ENCODE data around the gene PTAFR. TPM values are rescaled to one million over a fixed set of nuclear protein-coding genes. Genes with fewer than 3 reads are reported as not detected.

PTAFR gene
- total RNA-seq, 2 experiments from 2014 or later, result 0.47 to 0.50 TPM

GRCh38 chr1:28110555-28110954 lies 65.9 kb downstream of the PTAFR start:
- Mint-ChIP-seq H3K27ac (no peak overlapping the region), H3K4me1 (ENCODE audit: low read depth) (peaks cover 33% of the 10 kb centered on the region), H3K27me3 (ENCODE audit: low read depth) (peaks cover 6% of the 10 kb centered on the region), H3K36me3 (ENCODE audit: low read depth) (peaks cover 5% of the 10 kb centered on the region), H3K4me3 (no peak overlapping the region), H3K9me3 (ENCODE audit: insufficient read depth) (no peaks in the 10 kb centered on the region)
- ATAC-seq (no peak), DNase-seq (no peak)
- POLR2A ChIA-PET, result no interaction called here
- CTCF ChIA-PET, result interaction anchor here (1.9 to 3.4 kb wide), 3 partner anchors 19 to 98 kb away, joined by 5 to 21 read pairs (median 14); partner anchors contain the start of gene EYA3

DNA sequence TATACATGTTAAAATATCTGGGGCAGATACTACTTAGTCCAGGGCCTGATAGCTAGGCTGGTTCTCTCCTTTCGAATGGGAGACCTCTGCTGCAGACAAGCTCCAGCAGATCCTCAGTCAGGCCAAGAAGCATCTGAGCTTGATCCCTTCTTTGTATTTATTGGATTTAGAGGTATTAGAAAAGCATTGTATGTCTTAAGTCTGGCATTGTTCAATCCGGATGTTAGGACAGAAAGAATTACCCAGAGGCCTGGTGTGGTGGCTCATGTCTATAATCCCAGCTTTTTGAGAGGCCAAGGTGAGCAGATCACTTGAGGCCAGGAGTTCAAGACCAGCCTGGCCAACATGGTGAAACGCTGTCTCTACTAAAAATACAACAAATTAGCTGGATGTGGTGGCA lies 66.9 kb downstream of the PTAFR start:
- ChIA-PET POLR2A (no interaction called here), CTCF (interaction anchor here (1.9 to 3.1 kb wide), 2 partner anchors 22 to 99 kb away, joined by 5 to 14 read pairs; partner anchors contain the start of gene EYA3)
- no peaks in the 10 kb centered on the region for H3K9me3 Mint-ChIP-seq (ENCODE audit: insufficient read depth)
- H3K4me3 Mint-ChIP-seq, result no peak overlapping the region
- H3K4me1 Mint-ChIP-seq (ENCODE audit: low read depth), result peaks cover 26% of the 10 kb centered on the region
- DNase-seq (no peak), ATAC-seq (no peak)
- H3K36me3 Mint-ChIP-seq (ENCODE audit: low read depth), result peaks cover 5% of the 10 kb centered on the region
- H3K27ac Mint-ChIP-seq, result no peak overlapping the region
- peaks cover 10% of the 10 kb centered on the region for H3K27me3 Mint-ChIP-seq (ENCODE audit: low read depth)

DNA sequence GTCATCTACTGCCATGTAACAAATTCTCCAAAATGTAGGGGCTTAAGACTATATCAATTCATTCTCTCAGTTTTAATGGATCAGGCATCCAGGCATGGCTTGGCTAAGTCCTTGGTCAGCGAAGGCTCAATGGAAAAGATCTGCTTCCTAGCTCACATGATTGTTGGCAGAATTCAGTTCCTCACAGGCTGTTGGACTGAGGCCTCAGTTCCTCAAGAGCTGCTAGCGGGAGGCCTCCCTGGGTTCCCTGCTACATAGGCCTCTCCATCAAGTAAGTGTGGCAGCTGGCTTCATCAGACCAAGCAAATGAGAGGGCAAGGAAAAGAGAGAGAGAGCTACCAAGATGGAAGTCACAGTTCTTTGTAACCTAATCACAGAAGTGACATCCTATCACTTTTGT lies 68.5 kb downstream of the PTAFR start:
- CTCF ChIA-PET, result no interaction called here
- Mint-ChIP-seq H3K27ac (no peak overlapping the region), H3K4me1 (ENCODE audit: low read depth) (peaks cover 18% of the 10 kb centered on the region), H3K4me3 (no peak overlapping the region), H3K36me3 (ENCODE audit: low read depth) (peaks cover 5% of the 10 kb centered on the region), H3K9me3 (ENCODE audit: insufficient read depth) (no peaks in the 10 kb centered on the region), H3K27me3 (ENCODE audit: low read depth) (peaks cover 11% of the 10 kb centered on the region)
- ATAC-seq (no peak), DNase-seq (no peak)
- POLR2A ChIA-PET, result no interaction called here

GRCh38 chr1:28104866-28105467 lies 71.5 kb downstream of the PTAFR start:
- Mint-ChIP-seq H3K27me3 (ENCODE audit: low read depth) (peaks cover 8% of the 10 kb centered on the region), H3K36me3 (ENCODE audit: low read depth) (no peaks in the 10 kb centered on the region), H3K4me3 (no peak overlapping the region), H3K4me1 (ENCODE audit: low read depth) (no peaks in the 10 kb centered on the region), H3K27ac (no peak overlapping the region), H3K9me3 (ENCODE audit: insufficient read depth) (no peaks in the 10 kb centered on the region)
- no peak for DNase-seq
- CTCF ChIA-PET, result interaction anchor here (1.1 to 1.7 kb wide), 3 partner anchors 10 to 104 kb away, joined by 3 to 6 read pairs (median 6); no protein-coding TSS in a partner anchor
- no peak for ATAC-seq
- POLR2A ChIA-PET, result no interaction called here

DNA sequence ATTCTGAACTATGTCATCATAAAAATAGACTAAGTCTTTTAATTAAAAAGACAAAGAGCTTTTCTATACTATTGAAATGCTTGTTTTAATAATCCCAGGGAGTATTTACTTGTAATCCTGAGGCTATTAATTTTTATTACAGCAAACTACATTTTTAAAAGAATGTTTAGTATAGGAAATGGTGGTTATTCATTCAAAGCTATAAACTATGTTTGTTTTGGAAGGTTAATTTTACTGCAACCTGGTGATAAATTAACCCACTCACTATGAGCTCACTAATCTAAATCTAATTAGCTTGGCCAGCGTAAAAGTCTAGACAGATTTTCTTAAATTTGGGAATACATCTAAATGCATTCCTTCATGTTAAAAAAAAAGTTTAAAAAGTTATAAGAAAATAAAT lies 74.3 kb downstream of the PTAFR start:
- no peak overlapping the region for H3K4me3 Mint-ChIP-seq
- DNase-seq, result no peak
- H3K4me1 Mint-ChIP-seq (ENCODE audit: low read depth), result no peaks in the 10 kb centered on the region
- CTCF ChIA-PET, result interaction anchor here (1.1 to 2.0 kb wide), 2 partner anchors 11 to 161 kb away, joined by 3 to 9 read pairs; no protein-coding TSS in a partner anchor
- ATAC-seq, result no peak
- no peaks in the 10 kb centered on the region for H3K36me3 Mint-ChIP-seq (ENCODE audit: low read depth)
- H3K9me3 Mint-ChIP-seq (ENCODE audit: insufficient read depth), result no peaks in the 10 kb centered on the region
- peaks cover 13% of the 10 kb centered on the region for H3K27me3 Mint-ChIP-seq (ENCODE audit: low read depth)
- no peak overlapping the region for H3K27ac Mint-ChIP-seq
- POLR2A ChIA-PET, result no interaction called here

DNA sequence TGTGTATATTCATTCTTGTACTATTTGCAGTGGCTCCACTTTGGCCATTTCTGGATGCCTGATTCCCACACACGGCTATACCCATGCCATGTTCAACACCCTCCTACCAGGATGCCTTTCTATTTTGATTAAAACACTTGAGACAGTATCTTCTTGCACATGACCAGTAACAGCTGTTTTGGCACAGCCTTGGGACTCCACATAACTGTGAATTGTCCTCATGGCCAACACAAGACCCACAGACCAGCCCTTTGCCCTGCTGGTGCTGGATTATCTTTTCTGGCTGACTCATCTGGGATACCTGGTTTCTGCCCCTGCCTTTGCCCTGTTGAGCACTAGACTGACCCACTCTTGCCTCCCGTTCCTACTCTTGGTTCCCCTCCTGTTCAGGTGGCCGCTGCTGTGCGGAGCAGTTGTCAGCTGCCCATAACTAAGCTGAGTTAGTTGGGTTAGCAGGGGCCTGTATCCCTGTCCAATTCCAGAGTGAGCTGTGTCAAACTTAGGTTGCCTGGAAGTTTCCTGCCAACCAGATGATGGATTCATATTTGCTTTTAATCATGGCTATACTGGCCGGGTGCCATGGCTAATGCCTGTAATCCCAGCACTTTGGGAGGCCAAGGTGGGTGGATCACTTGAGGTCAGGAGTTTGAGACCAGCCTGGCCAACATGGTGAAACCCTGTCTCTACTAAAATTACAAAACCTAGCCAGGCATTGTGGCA lies 77.3 kb downstream of the PTAFR start:
- CTCF ChIA-PET, result interaction anchor here (0.7 kb wide), 1 partner anchor 30 kb away, joined by 3 read pairs; no protein-coding TSS in a partner anchor
- Mint-ChIP-seq H3K4me1 (ENCODE audit: low read depth) (no peaks in the 10 kb centered on the region), H3K36me3 (ENCODE audit: low read depth) (no peaks in the 10 kb centered on the region), H3K27me3 (ENCODE audit: low read depth) (peaks cover 28% of the 10 kb centered on the region), H3K27ac (no peak overlapping the region), H3K4me3 (no peak overlapping the region), H3K9me3 (ENCODE audit: insufficient read depth) (no peaks in the 10 kb centered on the region)
- ATAC-seq, result no peak
- no peak for DNase-seq
- POLR2A ChIA-PET, result no interaction called here

Other genes starting within 250 kb of the PTAFR start
- under 1 TPM; 0.76 to 0.82 TPM for gene SMPDL3B, start 241.7 kb downstream of the PTAFR start, total RNA-seq
- gene XKR8, start 216.7 kb downstream of the PTAFR start, total RNA-seq, result 1 to 10 TPM; 8.0 TPM
- 10 to 100 TPM; 33.5 to 34.5 TPM for gene EYA3, start 88.1 kb downstream of the PTAFR start, total RNA-seq
- 100 to 1,000 TPM; 121 to 124 TPM for gene DNAJC8, start 56.3 kb upstream of the PTAFR start, total RNA-seq
- 100 to 1,000 TPM; 204 to 222 TPM for gene ATP5IF1, start 59.4 kb upstream of the PTAFR start, total RNA-seq
- 10 to 100 TPM; 12.5 to 12.6 TPM for gene SESN2, start 82.8 kb upstream of the PTAFR start, total RNA-seq
- gene MED18, start 152.3 kb upstream of the PTAFR start, total RNA-seq, result 10 to 100 TPM; 18.4 to 21.7 TPM
- 10 to 100 TPM; 29.4 to 30.8 TPM for gene PHACTR4, start 193.1 kb upstream of the PTAFR start, total RNA-seq

Data from activated CD8-positive, alpha-beta T cell treated with anti-CD3 and anti-CD28 coated beads, Interleukin-2, amount 10 ng/mL, durations not matched to agents 7 days and 5 days (primary cell).